ENCODE data around the gene BRWD1.

Gene BRWD1

GRCh38 chr21:39313571-39314142, at the start of gene BRWD1:
Gene BRWD1 (minus strand): TSS chr21:39313632. CDS start chr21:39313491, 141 bp downstream.
- peak; percentile 81 for DNase-seq

DNA sequence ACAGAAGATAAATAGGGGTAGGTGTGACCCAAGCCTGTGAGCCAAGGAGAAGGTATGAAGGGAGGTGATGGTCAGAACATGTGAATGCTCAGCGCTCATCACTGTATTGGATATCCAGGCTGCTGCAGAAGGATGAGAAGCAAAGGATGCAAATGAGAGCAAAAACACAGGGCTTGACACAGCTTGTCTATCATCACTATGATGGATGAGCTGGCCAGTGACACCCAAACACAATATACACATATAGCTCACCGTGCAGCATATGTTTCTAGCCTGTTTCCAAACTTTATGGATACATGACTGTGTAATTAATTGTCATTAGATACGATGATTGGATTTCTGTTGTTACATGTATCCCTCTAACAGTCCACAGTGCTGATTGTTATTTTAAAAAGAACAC, 49.3 kb upstream of the BRWD1 start:
- no peak for DNase-seq

- no peak for DNase-seq
Observed at GRCh38 chr21:39359382-39359781, 46.0 kb upstream of the BRWD1 start.

DNA sequence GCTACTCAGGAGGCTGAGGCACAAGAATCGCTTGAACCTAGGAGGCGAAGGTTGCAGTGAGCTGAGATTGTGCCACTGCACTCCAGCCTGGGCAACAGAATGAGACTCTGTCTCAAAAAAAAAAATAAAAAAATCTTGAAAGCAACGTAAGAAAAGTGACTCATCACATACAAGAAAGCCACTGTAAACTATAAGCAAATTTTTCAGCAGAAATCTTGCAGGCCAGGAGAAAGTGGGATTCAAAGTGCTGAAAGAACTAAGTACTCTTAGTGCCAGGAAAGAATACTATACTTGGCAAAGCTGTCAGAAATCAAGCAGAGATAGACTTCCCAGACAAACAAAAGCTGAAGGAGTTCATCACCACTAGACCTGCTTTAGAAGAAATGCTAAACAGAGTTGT, 39.9 kb upstream of the BRWD1 start:
- DNase-seq = no peak

GRCh38 chr21:39350094-39351005, 36.9 kb upstream of the BRWD1 start:
- DNase-seq = no peak

DNA sequence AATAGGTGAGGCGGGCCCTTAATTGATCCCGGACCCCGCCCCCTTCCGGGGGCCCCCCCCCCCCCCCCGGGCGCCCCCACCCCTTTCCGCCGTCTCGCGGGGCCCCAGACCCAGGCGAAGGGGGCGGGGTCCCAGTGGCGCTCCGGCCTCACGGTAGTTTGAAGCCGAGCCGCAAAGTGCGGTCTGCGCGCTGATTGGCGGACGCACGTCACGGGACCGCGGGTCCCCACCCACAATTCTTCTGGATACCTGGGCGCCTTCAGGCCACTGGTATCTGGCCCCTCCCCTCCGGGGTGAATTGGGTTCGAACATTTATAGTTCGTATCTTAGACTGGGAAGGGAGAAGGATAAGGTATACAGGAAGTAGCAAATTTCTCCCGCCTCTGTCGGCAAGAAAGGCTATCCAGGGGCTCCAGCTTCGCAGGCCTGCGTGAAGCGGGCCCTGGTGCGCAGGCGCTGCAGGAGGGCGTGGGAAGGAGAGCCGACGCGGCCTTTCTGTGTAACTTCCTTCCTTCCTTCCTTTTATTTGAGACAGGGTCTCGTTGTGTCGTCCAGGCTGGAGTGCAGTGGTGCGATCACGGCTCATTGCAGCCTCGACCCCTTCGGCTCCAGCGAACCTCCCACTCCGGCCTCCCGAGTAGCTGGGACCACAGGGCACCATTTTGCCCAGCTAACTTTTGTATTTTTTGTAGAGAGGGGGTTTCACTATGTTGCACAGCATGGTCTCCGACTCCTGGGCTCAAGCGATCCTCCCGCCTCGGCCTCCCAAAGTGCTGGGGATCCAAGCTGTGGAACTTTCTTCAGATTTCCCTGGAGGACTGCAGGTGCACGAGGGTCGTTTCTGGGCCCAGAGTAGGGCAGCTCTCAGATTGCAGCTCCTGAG, 36.0 kb upstream of the BRWD1 start:
- DNase-seq = peak; percentile 98

GRCh38 chr21:39348355-39349210, 35.2 kb upstream of the BRWD1 start, which contains the start of gene HMGN1:
Gene HMGN1 (minus strand): TSS chr21:39349088. CDS start chr21:39348917, 171 bp downstream.
- DNase-seq = peak; percentile 93

DNA sequence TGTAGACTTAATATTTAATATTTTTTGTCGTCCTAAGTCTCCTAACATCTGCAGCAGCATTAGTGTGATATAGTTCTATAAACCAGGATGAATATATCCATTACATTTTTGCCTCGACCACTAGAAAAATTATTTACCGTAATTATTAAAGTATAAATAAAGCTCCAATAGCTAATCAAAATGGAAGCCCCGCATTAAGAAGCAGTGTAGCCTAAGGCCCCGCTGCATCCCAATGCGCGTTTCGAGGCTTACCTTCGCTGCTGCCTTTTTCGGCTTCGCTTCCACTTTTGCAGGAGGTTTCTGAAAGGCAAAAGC, 34.6 kb upstream of the BRWD1 start:
- no peak for DNase-seq

DNA sequence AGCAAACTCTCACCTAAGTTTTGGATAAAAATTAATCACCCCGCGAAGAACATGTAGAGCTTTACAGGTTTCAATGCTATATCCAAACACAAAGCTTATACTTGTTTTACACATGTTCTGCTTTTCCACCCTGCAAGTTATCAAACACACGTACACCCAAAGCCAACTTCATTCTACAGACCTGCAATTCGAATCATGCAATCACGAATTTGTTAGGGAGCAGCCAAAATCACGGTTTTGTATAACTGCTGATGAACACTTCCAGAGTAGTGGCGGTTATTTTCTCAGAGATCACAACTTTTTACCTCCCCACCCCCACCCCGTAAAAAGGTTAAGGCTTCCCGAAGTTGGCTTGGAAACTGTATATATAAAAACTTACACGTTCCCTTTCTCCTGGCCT, 34.1 kb upstream of the BRWD1 start:
- DNase-seq = no peak

DNA sequence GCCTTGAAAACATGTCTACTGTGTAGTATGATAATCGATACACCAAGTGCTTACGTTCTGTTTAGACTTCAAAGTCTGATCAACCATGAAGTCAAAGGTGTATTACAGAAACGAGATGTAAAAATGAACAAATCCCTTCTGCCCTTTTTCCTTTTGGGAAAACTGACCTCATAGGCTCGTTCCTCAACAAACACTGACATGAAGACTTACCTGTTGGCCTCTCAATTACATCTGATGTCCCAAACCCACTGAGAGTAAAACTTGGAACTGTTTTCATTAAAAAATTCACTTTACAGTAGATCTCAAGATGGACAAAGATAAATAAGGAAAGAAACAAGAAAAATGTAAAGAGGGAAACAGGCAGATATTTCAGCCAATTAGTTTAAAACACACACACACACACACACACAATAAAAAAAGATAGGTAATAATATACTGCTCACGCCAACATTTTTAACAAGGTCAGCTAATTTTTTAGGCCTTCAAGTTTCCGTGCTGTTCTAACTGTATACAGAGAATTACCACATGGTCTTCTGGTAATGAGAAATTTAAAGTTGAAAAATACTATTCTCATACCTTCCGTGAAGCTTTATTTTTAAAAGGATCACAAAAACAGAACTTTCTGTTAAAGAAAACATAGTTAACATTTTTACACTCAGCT, 33.4 kb upstream of the BRWD1 start:
- DNase-seq = no peak

- DNase-seq = no peak
Observed at GRCh38 chr21:39346206-39346605, 32.8 kb upstream of the BRWD1 start.

DNA sequence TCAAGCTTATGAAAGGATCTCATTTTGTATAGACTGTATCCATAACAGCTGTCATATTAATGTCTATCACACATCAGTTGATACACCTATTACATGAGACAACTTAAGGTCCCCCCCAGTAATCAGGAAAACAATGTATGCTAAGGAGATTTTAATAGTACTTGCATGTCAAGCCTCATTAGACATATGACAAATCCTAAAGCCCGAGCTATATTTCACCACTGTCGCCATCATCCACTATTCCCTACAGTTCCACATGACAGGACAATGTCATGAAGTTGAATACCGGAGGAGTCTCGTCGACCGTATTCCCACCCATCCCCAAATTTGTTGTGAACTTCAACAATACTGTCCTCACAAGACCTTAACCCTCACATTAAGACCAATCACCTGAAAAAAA, 32.0 kb upstream of the BRWD1 start:
- DNase-seq = no peak

GRCh38 chr21:39344848-39345247, 31.4 kb upstream of the BRWD1 start:
- no peak for DNase-seq

- no peak for DNase-seq
Observed at GRCh38 chr21:39341249-39341923, 28.0 kb upstream of the BRWD1 start.

- DNase-seq = no peak
Observed at GRCh38 chr21:39340687-39341086, 27.3 kb upstream of the BRWD1 start.

- DNase-seq = no peak
Observed at GRCh38 chr21:39339231-39339630, 25.8 kb upstream of the BRWD1 start.

GRCh38 chr21:39336457-39337008, 23.1 kb upstream of the BRWD1 start:
- no peak for DNase-seq

- DNase-seq = no peak
Observed at GRCh38 chr21:39334611-39335010, 21.2 kb upstream of the BRWD1 start.

DNA sequence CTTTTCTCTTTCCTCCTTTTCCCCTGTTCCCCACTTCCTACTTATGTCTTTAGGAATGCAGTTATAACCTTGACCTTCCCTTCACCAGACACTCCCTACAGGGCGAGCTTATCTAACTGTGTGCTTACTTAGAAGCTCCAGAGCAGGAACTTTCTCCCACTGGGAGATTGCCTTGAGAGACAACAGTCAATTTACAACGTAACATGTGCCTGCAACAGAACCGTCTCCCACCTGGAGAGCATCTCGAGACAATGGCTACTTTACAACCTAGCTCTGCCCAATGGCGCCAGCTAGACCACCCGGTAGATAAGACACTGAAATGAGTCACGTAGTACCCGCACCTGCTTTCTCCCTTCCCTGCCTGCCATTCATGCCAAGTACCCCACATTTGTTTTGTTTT, 18.7 kb upstream of the BRWD1 start:
- no peak for DNase-seq

DNA sequence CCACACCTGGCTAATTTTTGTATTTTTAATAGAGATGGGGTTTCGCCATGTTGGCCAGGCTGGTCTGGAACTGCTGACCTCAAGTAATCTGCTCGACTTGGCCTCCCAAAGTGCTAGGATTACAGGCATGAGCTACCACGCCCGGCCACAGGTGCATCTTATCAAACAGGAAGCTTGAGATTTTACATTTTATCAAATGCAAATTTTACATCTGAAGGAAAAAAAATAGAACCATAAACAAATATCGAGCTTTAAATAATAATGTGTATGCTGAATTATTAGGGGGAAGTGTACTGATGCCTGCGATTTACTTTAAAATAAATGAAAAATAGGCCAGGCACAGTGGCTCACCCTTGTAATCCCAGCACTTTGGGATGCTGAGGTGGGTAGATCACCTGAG, 16.6 kb upstream of the BRWD1 start:
- no peak for DNase-seq

DNA sequence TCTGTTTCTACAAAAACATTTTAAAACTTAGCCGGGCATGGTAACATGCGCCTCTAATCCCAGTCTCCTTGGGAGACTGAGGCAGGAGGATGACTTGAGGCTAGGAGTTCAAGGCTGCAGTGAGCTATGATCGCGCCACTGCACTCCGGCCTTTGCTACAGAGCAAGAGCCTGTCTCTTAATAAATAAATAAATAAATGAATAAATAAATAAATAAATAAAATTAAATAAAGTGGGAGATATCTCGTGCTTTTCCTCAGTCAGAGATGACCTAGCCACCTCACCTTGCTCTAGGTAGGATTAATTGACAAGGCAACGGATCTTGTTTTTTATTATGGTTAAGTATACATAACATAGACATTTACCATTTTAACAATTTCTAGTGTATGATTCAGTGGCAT, 14.3 kb upstream of the BRWD1 start:
- no peak for DNase-seq

Measured in activated naive CD4-positive, alpha-beta T cell treated with Interleukin-2 at 50 U/mL for 16 hours (primary cell).